ENCODE measurements around the gene IFI44L.

The IFI44L gene

GRCh38 chr1:78665809-78666208 lies 45.6 kb downstream of the IFI44L start:
- no peak overlapping the region for H3K27ac ChIP-seq (ENCODE audit: low read depth, low read length)
- H3K36me3 ChIP-seq (ENCODE audit: control insufficient read depth, insufficient read depth, low read length) = no peaks in the 10 kb centered on the region
- no peak overlapping the region for H3K9ac ChIP-seq (ENCODE audit: low read depth, low read length)
- H3K4me1 ChIP-seq (ENCODE audit: control insufficient read depth, insufficient read depth, low read length) = no peaks in the 10 kb centered on the region
- H3K4me3 ChIP-seq (ENCODE audit: low read depth, low read length) = no peak overlapping the region
- H3K9me3 ChIP-seq (ENCODE audit: control insufficient read depth, insufficient read depth, low read length) = no peaks in the 10 kb centered on the region
- H3K27me3 ChIP-seq (ENCODE audit: control insufficient read depth, insufficient read depth, low read length) = no peaks in the 10 kb centered on the region

GRCh38 chr1:78667939-78668338 lies 47.7 kb downstream of the IFI44L start:
- Histone ChIP-seq H3K4me3 (ENCODE audit: low read depth, low read length) (no peak overlapping the region), H3K4me1 (ENCODE audit: control insufficient read depth, insufficient read depth, low read length) (no peaks in the 10 kb centered on the region), H3K36me3 (ENCODE audit: control insufficient read depth, insufficient read depth, low read length) (no peaks in the 10 kb centered on the region), H3K27ac (ENCODE audit: low read depth, low read length) (no peak overlapping the region), H3K9ac (ENCODE audit: low read depth, low read length) (no peak overlapping the region), H3K9me3 (ENCODE audit: control insufficient read depth, insufficient read depth, low read length) (no peaks in the 10 kb centered on the region), H3K27me3 (ENCODE audit: control insufficient read depth, insufficient read depth, low read length) (no peaks in the 10 kb centered on the region)

GRCh38 chr1:78668427-78668826 lies 48.2 kb downstream of the IFI44L start:
- H3K4me3 ChIP-seq (ENCODE audit: low read depth, low read length) = no peak overlapping the region
- no peak overlapping the region for H3K9ac ChIP-seq (ENCODE audit: low read depth, low read length)
- no peaks in the 10 kb centered on the region for H3K36me3 ChIP-seq (ENCODE audit: control insufficient read depth, insufficient read depth, low read length)
- no peaks in the 10 kb centered on the region for H3K27me3 ChIP-seq (ENCODE audit: control insufficient read depth, insufficient read depth, low read length)
- H3K4me1 ChIP-seq (ENCODE audit: control insufficient read depth, insufficient read depth, low read length) = no peaks in the 10 kb centered on the region
- no peaks in the 10 kb centered on the region for H3K9me3 ChIP-seq (ENCODE audit: control insufficient read depth, insufficient read depth, low read length)
- H3K27ac ChIP-seq (ENCODE audit: low read depth, low read length) = no peak overlapping the region

GRCh38 chr1:78672428-78672827 lies 52.2 kb downstream of the IFI44L start:
- Histone ChIP-seq H3K9ac (ENCODE audit: low read depth, low read length) (no peak overlapping the region), H3K4me3 (ENCODE audit: low read depth, low read length) (no peak overlapping the region), H3K4me1 (ENCODE audit: control insufficient read depth, insufficient read depth, low read length) (no peaks in the 10 kb centered on the region), H3K27me3 (ENCODE audit: control insufficient read depth, insufficient read depth, low read length) (no peaks in the 10 kb centered on the region), H3K9me3 (ENCODE audit: control insufficient read depth, insufficient read depth, low read length) (no peaks in the 10 kb centered on the region), H3K27ac (ENCODE audit: low read depth, low read length) (no peak overlapping the region), H3K36me3 (ENCODE audit: control insufficient read depth, insufficient read depth, low read length) (no peaks in the 10 kb centered on the region)

GRCh38 chr1:78673120-78673519 lies 52.9 kb downstream of the IFI44L start:
- Histone ChIP-seq H3K36me3 (ENCODE audit: control insufficient read depth, insufficient read depth, low read length) (no peaks in the 10 kb centered on the region), H3K4me1 (ENCODE audit: control insufficient read depth, insufficient read depth, low read length) (no peaks in the 10 kb centered on the region), H3K27ac (ENCODE audit: low read depth, low read length) (no peak overlapping the region), H3K9ac (ENCODE audit: low read depth, low read length) (no peak overlapping the region), H3K9me3 (ENCODE audit: control insufficient read depth, insufficient read depth, low read length) (no peaks in the 10 kb centered on the region), H3K27me3 (ENCODE audit: control insufficient read depth, insufficient read depth, low read length) (no peaks in the 10 kb centered on the region), H3K4me3 (ENCODE audit: low read depth, low read length) (no peak overlapping the region)

DNA sequence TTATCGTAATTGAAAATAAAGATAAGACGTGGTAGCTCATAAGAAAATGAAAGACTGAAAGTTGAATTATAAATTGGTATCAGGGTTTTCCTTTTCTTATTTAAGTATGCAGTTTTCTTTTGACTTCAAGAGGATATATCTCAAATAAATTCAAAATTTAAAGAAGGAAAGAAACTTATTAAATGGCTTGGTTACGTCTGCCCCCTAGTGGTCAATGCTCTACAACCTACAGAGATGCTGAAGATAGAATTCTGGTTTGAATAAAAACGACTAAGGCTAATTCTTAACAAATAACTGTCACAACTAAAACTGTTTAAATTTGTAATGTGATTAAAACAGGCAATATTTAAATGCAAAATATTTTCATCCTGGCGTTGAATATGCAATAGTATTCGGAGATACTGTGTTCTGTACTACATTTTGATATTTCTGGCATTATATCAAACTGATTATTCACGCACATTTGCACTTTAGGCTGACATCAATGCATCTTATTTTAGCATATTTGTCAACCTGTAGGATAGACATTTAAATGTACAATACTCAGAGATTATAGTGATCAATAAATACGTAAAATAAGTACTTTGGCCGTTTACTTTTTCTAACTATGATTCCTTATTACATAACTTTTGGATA lies 56.2 kb downstream of the IFI44L start:
- Histone ChIP-seq H3K27me3 (ENCODE audit: control insufficient read depth, insufficient read depth, low read length) (no peaks in the 10 kb centered on the region), H3K36me3 (ENCODE audit: control insufficient read depth, insufficient read depth, low read length) (no peaks in the 10 kb centered on the region), H3K4me1 (ENCODE audit: control insufficient read depth, insufficient read depth, low read length) (no peaks in the 10 kb centered on the region), H3K4me3 (ENCODE audit: low read depth, low read length) (no peak overlapping the region), H3K27ac (ENCODE audit: low read depth, low read length) (no peak overlapping the region), H3K9ac (ENCODE audit: low read depth, low read length) (no peak overlapping the region), H3K9me3 (ENCODE audit: control insufficient read depth, insufficient read depth, low read length) (no peaks in the 10 kb centered on the region)

- H3K9ac ChIP-seq (ENCODE audit: low read depth, low read length) = no peak overlapping the region
- H3K27me3 ChIP-seq (ENCODE audit: control insufficient read depth, insufficient read depth, low read length) = no peaks in the 10 kb centered on the region
- H3K4me1 ChIP-seq (ENCODE audit: control insufficient read depth, insufficient read depth, low read length) = no peaks in the 10 kb centered on the region
- H3K9me3 ChIP-seq (ENCODE audit: control insufficient read depth, insufficient read depth, low read length) = no peaks in the 10 kb centered on the region
- H3K36me3 ChIP-seq (ENCODE audit: control insufficient read depth, insufficient read depth, low read length) = no peaks in the 10 kb centered on the region
- H3K27ac ChIP-seq (ENCODE audit: low read depth, low read length) = no peak overlapping the region
- no peak overlapping the region for H3K4me3 ChIP-seq (ENCODE audit: low read depth, low read length)
Measured at GRCh38 chr1:78676993-78677392, 56.7 kb downstream of the IFI44L start.

DNA sequence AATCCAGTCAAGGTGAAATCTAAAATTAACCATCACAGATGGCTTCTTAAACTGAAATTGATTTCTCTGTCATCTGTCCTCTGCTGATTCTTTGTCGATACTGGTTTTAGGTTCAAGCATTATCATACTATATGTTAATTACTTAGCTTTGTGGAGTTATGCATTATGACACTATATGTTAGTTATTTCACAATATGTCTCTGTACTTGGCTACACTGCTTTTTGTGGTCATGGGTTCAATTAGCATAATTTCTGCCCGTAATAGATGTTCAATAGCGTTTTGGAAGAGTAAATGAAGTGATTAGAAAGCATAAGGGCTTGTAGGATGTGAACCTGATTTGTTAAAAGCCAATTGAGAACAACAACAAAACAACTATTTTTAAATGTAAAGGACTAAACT lies 57.5 kb downstream of the IFI44L start:
- Histone ChIP-seq H3K27me3 (ENCODE audit: control insufficient read depth, insufficient read depth, low read length) (no peaks in the 10 kb centered on the region), H3K36me3 (ENCODE audit: control insufficient read depth, insufficient read depth, low read length) (no peaks in the 10 kb centered on the region), H3K9ac (ENCODE audit: low read depth, low read length) (no peak overlapping the region), H3K4me1 (ENCODE audit: control insufficient read depth, insufficient read depth, low read length) (no peaks in the 10 kb centered on the region), H3K27ac (ENCODE audit: low read depth, low read length) (no peak overlapping the region), H3K9me3 (ENCODE audit: control insufficient read depth, insufficient read depth, low read length) (no peaks in the 10 kb centered on the region), H3K4me3 (ENCODE audit: low read depth, low read length) (no peak overlapping the region)

DNA sequence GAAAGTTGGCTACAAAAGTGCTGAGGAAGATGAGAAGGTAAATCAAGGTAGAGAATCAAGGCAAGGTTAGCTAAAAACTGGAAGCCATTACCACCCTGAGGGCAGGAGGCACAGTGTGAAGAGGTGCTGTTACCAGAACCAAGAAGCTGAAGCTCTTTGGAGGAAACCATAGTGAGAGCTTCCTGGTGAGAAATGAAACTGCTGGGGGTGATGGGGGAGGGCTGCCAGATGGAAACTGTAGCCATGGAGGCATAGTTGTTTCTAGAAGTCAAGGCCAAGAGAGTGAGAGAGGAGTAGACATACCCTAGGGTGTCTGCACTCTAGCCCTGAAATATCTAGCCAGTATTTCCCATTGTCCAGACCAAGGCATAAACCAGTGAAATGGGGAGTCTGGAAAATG lies 58.1 kb downstream of the IFI44L start:
- H3K9me3 ChIP-seq (ENCODE audit: control insufficient read depth, insufficient read depth, low read length) = no peaks in the 10 kb centered on the region
- no peak overlapping the region for H3K27ac ChIP-seq (ENCODE audit: low read depth, low read length)
- no peaks in the 10 kb centered on the region for H3K27me3 ChIP-seq (ENCODE audit: control insufficient read depth, insufficient read depth, low read length)
- H3K36me3 ChIP-seq (ENCODE audit: control insufficient read depth, insufficient read depth, low read length) = no peaks in the 10 kb centered on the region
- no peaks in the 10 kb centered on the region for H3K4me1 ChIP-seq (ENCODE audit: control insufficient read depth, insufficient read depth, low read length)
- no peak overlapping the region for H3K9ac ChIP-seq (ENCODE audit: low read depth, low read length)
- H3K4me3 ChIP-seq (ENCODE audit: low read depth, low read length) = no peak overlapping the region

DNA sequence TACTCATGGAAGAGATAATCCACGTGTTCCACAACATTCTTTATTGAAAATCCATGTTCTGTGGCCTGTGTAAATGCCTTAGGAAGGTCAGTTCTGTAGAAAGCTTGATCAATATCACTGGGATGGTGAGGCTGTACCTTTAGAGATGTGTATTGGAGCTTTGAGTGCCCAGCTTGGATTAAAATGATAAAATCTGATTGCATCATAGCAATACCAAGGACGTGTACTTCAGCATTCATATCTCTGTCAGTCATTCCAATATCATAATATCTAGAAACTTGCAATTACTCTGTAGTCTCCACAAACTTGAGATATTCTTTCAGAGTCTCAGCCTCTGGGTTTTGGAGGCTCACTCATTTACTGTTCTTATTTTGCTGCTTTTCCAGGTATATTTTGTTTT lies 61.0 kb downstream of the IFI44L start:
- Histone ChIP-seq H3K27ac (ENCODE audit: low read depth, low read length) (no peak overlapping the region), H3K4me1 (ENCODE audit: control insufficient read depth, insufficient read depth, low read length) (no peaks in the 10 kb centered on the region), H3K9me3 (ENCODE audit: control insufficient read depth, insufficient read depth, low read length) (no peaks in the 10 kb centered on the region), H3K4me3 (ENCODE audit: low read depth, low read length) (no peak overlapping the region), H3K9ac (ENCODE audit: low read depth, low read length) (no peak overlapping the region), H3K36me3 (ENCODE audit: control insufficient read depth, insufficient read depth, low read length) (no peaks in the 10 kb centered on the region), H3K27me3 (ENCODE audit: control insufficient read depth, insufficient read depth, low read length) (no peaks in the 10 kb centered on the region)

DNA sequence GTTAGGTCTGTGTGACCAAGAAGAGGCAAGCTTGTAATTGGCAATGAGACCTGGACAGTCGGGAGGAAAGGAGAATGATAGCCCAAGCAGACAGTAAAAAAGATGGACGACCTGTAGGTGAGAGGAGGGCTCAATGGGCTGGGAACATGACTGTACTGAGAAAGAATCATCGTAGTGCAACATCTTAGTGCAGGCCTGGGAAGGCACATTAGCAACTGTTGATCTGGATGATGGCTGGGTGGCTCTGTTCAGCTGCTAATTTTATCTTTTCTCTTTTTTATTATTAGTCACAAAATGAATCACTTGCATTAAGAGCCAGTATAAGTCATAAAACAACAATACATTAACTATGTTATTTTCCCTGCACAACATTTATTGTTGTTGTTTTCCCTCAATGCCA lies 62.2 kb downstream of the IFI44L start:
- H3K4me3 ChIP-seq (ENCODE audit: low read depth, low read length) = no peak overlapping the region
- H3K27me3 ChIP-seq (ENCODE audit: control insufficient read depth, insufficient read depth, low read length) = no peaks in the 10 kb centered on the region
- H3K9ac ChIP-seq (ENCODE audit: low read depth, low read length) = no peak overlapping the region
- H3K27ac ChIP-seq (ENCODE audit: low read depth, low read length) = no peak overlapping the region
- no peaks in the 10 kb centered on the region for H3K4me1 ChIP-seq (ENCODE audit: control insufficient read depth, insufficient read depth, low read length)
- no peaks in the 10 kb centered on the region for H3K9me3 ChIP-seq (ENCODE audit: control insufficient read depth, insufficient read depth, low read length)
- H3K36me3 ChIP-seq (ENCODE audit: control insufficient read depth, insufficient read depth, low read length) = no peaks in the 10 kb centered on the region

- Histone ChIP-seq H3K27me3 (ENCODE audit: control insufficient read depth, insufficient read depth, low read length) (no peaks in the 10 kb centered on the region), H3K27ac (ENCODE audit: low read depth, low read length) (no peak overlapping the region), H3K36me3 (ENCODE audit: control insufficient read depth, insufficient read depth, low read length) (no peaks in the 10 kb centered on the region), H3K9me3 (ENCODE audit: control insufficient read depth, insufficient read depth, low read length) (no peaks in the 10 kb centered on the region), H3K4me1 (ENCODE audit: control insufficient read depth, insufficient read depth, low read length) (no peaks in the 10 kb centered on the region), H3K4me3 (ENCODE audit: low read depth, low read length) (no peak overlapping the region), H3K9ac (ENCODE audit: low read depth, low read length) (no peak overlapping the region)
Measured at GRCh38 chr1:78683079-78683478, 62.8 kb downstream of the IFI44L start.

Measured in HUES48 (cell line).